DMS53 treated with DMSO at 0.1 percent for 48 hours (cell line): ENCODE measurements around the gene SEL1L3.

Source experiments
- DNase-seq: peaks from one replicate; lab custom pipeline; 2025; ENCODE audit not compliant: unreplicated experiment; lab: John Stamatoyannopoulos, UW

Gene SEL1L3

DNA sequence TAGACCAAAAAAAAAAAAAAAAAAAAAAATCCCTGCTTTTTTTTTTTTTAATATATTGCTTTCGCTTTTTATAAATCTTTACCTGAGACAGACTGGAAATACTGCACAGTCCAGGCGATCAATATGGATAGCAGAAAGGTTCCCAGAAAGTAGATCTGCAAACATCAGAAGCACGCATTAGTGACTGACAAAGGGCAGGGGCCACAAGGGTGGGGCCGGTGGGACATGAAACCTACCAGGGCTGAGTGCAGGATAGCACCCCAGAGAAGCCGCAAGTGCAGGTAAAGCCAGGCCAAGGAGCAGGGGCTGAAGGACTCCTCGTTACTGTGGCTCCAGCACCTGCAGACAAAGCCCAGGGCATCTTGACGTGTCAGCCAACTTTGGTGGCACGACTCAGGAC is 105.3 kb downstream of the SEL1L3 start:
- DNase-seq, result no peak

DNA sequence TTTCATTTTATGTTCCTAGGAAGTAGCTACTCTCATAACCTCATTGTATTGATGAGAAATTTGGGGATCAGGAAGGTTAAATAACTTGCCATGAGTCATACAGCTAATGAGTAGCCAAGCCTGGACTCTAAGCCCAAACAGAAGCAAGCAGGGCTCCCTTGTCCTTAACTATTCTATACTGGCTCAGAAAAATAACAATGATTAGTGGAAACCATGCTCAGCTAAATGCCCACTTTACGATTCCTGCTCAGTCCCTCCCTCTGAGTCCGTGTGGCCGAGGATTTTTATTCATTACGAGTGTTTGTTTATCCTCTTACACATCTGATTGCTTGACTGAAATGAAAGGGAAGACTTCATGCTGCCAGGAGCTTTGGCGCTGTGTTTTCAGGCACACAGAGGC is 106.3 kb downstream of the SEL1L3 start:
- no peak for DNase-seq

DNA sequence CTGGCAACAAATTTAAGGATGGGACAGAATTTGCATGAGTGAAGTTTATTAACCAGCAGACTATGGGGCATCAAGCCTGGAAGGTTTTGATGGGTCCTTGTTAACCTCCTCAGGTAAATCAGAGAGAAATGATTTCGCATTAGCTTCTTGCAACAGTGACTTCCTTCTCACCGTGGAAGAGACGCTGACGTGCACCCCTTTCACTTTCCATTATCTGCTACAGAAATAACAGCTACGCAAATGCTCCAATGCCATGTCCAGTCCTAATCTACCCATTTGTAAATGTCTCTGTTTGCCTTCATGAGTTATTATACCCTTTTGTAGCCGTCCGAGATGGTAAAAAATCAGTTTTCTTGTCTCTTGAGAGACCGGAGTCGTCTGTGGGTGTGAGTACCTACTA is 106.9 kb downstream of the SEL1L3 start:
- no peak for DNase-seq

DNA sequence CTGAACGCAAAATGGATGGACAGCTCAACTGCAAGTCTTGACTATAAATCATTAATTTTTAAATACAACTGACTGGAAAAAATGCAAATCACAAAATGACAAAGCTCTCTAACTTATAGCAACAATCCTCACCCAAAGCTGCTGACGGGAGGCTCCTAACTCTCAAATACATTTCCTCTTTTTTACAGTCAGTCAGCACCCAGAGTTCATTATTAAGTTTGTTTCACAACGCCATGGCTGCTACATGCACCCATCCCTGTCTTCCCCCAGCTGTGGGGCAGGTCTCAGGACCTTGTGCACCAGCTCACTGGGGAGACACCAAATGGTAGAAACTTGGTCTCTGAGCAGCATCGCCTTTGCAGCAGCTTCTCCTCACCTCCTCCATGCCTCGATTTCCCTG is 109.5 kb downstream of the SEL1L3 start:
- DNase-seq, result no peak

DNA sequence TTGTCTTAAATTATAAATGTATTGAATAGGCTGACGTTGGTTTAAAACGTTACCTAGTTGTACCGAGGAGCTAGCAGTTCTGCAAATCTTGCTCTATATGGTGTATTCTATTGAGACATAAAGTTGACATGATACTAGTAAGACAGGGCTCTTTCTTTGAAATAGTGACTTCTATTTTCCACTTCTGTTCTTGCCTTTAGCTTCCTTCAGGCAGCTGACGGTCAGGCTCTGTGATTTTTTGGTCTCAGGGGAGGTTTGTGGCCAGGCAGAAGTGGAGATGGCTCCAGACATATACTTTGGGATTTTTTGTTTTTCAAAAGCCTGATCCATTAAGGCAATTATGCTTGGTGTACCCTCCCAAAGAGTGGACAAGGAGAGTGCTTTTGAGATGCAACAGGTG is 111.9 kb downstream of the SEL1L3 start:
- no peak for DNase-seq

DNA sequence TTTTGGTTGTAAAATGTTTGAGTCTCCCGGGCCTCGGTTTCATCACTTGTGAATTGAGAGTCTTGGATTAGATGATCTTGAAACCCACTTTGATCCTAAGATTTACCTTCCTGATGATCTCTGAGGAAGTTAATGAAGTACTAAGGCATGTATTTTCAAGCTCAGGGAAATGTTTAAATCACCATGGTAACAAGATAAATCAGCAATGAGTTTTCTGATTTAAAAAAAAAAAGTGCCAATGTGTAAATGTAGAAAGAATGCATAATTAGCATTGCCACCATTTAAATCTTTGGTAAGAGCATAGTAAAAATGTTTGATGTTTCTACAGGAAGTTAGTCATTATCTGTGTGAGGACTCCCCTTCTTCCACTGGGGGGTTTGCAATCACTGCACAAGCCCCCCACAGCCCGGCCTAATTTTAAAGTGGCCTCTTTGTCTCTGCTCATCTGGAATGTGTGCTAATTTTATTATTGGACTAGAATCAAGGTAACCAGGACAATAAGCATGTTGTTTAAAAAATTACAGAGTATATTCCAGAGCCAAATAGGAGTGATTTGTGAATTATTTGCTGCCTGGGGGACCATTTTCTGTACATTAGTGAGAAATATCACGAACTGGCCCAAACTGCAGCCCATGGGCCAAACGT is 113.5 kb downstream of the SEL1L3 start:
- no peak for DNase-seq

DNA sequence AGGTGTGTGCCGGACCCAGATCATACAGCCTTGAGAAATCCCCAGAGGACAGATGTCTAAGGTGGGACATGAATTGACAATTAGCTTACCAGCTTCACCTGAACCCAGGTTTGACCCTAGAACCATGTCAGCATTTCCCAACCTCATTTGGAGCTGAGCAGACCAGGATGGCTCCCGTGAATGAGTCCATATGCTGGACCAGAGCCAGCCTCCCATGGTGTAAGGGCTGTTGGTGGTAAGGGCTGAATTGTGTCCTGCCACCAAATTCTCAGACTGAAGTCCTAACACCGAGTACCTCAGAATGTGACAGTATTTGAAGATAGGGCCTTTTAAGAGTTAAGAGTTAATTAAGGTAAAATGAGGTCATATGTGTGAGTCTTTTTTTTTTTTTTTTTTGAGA is 118.8 kb downstream of the SEL1L3 start:
- DNase-seq, result no peak

DNA sequence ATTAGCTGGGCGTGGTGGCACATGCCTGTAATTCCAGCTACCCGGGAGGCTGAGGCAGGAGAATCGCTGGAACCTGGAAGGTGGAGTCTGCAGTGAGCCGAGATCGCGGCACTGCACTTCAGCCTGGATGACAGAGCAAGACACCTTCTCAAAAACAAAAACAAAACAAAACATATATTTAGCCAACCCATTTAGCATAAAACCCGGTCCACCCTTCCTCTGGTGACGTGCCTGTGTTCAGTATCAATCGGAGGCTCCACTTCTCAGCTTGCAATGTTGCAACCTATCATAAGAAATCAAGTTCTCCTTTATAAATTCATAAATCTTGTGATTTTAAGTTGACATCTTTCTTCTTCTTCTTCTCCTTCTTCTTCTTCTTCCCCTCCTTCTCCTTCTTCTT is 133.2 kb downstream of the SEL1L3 start:
- no peak for DNase-seq

DNA sequence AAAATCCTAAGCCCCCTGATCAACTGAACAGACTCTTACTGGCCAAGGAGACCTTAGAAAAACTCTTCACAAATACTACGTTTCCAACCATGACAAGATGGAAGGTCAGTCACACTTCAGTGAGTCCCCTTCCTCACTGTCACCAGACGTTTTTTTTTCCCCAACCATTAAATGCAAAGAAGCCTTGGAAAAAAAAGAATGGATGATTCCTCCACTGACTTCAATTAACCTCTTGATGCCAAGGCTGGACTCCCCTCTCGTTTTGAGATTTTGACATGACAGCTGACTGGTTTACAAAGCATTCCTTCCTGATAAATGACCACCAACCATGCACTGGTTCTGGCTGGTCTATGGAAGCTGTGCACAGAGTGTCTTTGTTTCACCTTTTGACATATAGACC is 133.9 kb downstream of the SEL1L3 start:
- no peak for DNase-seq

DNA sequence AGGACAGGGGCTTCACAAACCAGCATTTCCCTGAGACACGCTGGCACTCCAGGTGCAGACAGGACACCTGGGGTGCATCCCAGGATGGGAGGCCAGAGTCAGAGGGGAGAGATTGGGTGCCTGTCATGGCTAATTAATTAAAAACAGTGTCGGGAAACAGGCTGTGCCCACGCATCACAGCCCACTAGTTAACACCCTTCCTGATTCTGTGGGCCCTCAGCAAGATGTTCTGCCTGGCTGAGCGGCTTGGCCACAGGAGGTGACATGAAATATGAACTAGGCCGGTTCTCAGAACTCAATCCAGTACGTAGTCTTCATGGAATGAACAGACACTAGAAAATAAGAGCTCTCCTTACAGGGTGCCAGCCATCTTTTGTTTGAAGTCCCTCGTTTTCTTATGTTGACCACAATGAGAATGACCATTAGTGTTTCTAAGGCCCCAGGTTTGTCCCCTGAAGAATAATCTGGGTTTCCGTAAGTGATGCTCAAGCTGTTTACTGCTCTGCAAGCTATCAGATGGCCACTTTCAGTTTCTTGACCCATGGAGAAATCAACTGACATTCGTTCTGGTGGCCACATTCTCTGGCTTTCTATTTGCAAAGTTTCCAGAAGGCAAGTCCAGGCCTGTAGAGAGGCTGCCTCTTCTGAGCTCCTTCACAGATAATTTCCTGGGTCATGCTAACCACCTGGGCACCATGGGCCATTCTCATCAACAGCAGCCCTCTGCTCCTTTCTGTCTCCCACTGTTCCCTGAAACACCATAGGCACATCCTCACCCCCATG is 134.9 kb downstream of the SEL1L3 start:
- DNase-seq, result no peak

DNA sequence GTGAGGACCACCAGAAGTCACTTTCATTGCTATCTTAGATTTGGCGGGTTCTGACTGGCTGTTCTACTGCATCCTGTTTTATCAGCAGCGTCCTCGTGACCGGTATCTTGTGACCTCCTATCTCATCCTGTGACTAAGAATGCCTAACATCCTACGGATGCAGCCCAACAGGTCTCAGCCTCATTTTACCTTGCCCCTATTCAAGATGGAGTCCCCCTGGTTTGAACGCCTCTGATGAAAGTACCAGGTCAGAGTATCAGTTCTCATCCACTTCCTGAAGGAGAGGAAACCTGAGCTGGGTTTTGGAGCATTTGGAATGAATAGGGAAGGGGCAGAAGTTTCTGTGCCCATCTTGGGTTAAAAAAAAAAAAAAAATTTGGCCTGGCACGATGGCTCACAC is 136.9 kb downstream of the SEL1L3 start:
- DNase-seq, result no peak

DNA sequence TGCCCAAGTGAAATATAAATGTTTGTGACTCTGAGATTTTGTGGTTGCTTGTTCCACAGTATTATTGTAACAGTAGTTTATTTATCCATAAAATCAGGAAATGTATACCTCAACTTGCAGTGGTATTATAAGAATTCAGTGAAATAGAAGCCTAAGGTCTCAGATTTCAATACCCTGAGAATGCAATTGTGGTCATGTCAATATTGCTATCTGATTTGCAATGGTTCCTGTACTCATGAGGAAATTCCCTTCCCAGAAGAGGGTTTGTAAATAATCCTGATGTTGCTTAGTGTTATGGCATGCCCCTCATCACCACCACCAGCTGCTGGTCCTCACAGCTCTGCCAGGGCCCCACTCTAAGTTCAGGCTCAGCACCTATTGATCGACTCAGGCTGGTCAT is 139.4 kb downstream of the SEL1L3 start:
- DNase-seq, result no peak

DNA sequence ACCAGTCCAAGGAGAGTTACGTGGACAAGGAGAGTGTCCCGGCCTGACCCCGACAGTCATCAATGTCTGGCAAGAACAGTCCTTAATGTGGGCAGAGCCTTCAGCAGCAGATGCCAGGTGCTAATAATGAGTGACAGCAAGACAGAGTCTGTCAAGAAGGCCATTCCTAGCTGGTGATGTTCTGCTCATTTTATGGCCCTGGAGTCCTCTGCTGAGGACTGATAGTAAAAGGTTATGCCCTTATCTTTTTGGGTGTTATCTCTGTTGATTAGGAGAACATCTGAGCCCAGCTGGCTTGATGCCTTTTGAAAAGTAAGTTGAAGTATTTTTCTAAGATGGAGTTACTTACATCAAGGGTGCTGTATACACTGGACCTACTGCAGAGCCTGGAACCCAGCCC is 139.8 kb downstream of the SEL1L3 start:
- no peak for DNase-seq

DNA sequence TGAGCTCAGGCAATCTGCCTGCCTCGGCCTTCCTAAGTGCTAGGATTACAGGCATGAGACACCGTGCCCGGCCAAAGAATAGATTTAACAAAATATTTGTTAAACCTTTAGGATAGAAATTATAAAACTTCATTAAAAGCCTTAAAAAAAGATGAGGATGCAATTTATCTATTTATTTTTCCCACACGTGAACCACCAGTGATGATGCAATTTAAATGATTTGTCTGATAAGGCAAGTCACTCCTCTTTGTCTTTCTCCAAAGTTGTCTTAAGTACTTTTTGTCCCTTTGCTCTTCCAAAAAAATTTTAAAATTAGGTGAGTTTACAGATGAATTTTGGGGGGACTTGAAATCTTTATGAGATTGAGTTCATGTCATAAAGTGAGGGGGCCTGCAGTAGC is 149.0 kb downstream of the SEL1L3 start:
- no peak for DNase-seq

DNA sequence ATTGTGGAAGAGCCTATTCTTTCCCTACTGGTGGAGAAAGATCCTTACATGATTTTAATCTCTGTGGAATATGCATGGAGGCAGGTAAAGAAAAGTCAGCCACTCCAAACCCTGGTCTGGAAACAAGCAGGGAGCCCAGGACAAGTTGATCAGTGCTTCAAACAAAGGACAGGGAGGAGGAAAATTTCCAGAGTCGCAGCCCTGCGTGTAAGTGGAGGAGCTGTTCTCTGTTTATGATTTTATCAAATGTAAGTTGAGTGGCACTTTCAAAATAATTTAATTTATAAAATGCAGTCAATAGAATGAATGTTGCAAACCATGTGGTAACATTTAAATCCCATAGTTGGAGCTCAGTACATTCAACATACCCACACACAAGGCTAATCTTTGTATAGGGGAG is 150.2 kb downstream of the SEL1L3 start:
- no peak for DNase-seq

DNA sequence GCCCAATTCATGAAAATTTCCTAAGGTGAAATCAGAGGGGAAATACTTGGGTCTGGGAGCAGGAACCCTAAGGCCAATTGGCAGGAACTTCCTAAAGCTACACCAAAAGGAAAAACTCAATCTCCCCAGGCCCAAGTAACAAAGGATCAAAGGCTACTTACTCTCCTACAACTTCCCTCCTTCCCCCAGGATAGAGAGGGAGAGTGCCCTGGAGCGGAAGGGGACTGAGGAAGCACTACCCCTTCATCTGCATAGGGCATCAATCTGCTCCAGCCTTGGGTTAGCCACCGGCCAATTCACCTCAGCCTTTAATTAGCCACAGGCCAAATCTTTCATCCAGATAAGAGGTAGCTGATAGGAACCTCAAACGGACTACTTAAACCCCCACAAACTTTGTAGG is 152.2 kb downstream of the SEL1L3 start:
- DNase-seq, result no peak

DNA sequence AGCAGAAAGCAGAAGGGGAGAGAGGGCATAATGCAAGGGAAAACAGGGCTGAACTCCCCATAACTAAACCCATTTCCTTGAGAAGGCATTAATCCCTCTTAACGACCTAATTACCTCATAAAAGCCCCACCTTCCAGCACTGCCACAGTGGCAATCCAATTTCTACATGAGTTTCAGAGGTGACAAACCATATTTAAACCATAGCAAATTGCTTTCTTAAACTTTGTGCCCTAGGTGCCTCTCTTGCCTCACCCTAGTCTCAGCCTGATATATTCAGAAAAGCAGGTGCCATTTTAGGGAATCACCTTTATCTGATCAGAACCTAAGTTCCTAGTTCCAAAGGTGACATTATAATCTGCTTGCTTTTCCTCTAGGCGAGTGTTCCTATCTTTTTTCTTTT is 158.3 kb downstream of the SEL1L3 start:
- no peak for DNase-seq

DNA sequence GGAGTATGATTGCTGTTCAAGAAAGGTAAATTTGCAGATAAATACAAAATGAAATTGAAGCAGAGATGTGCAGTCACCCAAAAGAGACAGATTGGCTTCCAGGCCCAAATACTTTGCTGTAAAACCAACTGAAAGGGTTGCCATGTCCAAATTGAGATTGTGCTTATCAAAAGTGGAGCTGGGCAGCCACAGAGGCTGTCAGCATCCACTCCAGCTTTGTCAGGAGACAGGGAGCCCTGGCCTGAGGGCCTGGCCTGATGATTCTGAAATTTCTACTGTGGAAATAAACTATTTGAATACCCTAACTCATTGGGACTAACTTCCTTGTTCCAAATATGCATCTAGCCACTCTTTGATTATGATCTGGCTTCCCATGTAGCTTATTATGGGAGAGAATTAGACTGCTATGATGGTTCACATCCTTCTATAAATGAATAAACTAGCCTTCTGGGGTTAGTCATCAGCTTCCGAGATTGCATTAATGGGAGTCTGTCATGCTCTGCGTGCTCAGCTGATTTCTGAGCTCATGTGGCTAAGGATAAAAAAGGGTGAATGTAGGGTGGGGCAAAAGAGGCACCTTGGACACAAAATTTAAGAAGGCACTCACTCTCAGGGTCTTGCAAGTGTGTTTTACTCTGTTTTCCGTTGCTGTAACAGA is 158.9 kb downstream of the SEL1L3 start:
- no peak for DNase-seq

DNA sequence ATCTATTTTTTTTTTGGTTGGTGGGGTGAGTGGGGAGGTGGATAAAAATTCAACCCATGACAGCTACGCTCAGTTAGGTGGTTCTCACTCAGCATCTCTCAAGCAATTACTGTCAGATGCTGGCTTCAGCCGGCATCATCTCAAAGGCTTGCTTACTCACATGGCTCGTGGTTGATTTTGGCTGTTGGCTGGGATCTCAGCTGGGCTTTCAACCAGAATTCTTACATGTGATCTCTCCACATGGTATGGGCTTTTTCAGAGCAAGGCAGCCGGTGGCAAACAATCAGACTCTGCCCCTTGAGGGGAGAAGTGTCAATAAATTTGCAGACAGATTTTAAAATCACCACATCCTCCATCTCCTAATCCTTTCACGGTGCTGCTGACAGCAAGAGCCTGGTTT is 159.9 kb downstream of the SEL1L3 start:
- DNase-seq, result no peak

DNA sequence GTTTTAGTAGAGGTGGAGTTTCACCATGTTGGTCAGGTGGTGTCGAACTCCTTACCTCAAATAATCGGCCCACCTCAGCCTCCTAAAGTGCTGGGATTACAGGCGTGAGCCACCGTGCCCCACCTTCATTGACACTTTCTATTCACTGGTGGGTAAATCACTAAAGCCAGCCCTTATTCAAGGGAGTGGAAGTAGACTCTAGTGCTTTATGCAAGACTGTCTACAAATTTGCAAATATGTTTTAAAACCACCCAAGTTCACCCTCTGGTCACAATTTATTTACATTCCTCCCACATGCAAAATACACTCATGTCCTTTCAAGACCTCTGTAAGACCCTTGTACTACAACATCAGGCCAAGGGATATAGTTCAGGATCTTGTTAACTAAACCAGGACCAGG is 162.1 kb downstream of the SEL1L3 start:
- DNase-seq, result no peak

DNA sequence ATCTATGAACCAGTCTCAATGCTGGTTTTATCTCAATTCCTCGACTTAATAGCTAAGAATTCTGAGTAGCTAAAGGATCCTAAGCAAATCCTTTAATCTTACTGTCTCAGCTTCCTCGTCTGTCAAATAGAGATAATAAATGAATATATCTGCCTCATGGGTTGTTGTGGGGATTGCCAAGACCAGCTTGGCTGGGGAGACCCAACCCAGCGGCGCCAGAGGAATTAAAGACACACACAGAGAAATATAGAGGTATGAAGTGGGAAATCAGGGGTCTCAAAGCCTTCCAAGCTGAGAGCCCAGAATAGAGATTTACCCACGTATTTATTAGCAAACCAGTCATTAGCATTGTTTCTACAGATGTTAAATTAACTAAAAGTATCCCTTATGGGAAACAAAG is 165.3 kb downstream of the SEL1L3 start:
- no peak for DNase-seq
